CD4-positive, alpha-beta T cell treated with Interleukin-21 for 1 hour (primary cell): Measurements from ENCODE around the gene CCNJ.
"Not testable (repeated sequence)": the region's sequence is repeated elsewhere in the genome, so short reads cannot be mapped to it uniquely, and the experiment has no call there.

ENCODE experiments used
- DNase-seq: peaks from one replicate; pipeline ENCODE4 v3.0.0-alpha.2; 2020

Gene CCNJ

GRCh38 chr10:96043033-96043892 lies at the start of gene CCNJ:
TSS of gene CCNJ (plus strand) at chr10:96043583. CDS start at chr10:96044394, 811 bp downstream.
- DNase-seq: peak; percentile 86

- DNase-seq: not testable (repeated sequence)
These were observed 49.0 kb upstream of the CCNJ start for GRCh38 chr10:95994376-95994775.

DNA sequence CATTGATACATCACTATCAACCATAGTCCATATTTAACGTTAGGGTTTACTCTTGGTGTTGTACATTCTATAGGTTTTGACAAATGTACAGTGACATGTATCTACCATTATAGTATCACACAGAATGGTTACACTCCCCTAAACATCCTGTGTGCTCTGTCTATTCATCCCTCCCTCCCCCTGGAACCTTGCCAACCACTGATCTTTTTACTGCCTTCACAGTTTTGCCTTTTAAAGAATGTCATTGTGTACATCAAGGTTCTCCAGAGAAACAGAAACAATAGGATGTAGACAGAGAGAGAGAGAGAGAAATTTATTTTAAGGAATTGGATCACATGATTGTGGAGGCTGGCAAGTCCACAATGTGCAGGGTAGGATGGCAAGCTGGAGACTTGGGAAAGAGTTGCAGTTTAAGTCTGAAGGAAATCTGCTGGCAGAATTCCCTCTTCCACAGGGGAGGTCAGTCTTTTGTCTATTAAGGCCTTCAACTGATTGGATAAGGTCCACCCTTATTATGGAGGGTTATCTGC lies 45.1 kb upstream of the CCNJ start:
- DNase-seq: no peak

DNA sequence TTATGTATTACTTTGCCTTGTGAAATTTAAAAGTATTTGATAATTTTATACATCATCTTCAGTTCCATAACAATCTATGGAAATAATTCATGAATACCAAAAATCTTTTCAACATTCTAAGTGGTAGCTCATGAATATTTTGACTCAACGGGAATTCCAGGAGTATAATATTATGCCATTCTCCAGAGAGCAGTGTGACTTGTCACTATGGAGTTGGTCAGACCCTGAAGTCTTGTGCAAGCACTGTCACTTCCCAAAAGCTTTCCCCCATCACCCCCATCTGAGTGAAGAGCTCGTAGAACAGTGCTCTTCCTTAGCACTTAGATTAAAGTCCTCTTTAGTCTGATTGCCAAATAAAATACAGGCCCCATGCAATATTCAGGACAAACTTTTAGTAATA lies 29.4 kb upstream of the CCNJ start:
- DNase-seq: no peak

GRCh38 chr10:96014473-96015102 lies 28.8 kb upstream of the CCNJ start:
- DNase-seq: no peak

- DNase-seq: peak; percentile 63
These were observed 26.1 kb upstream of the CCNJ start for GRCh38 chr10:96017191-96017687.

- no peak for DNase-seq
These were observed 22.1 kb upstream of the CCNJ start for GRCh38 chr10:96021332-96021731.

DNA sequence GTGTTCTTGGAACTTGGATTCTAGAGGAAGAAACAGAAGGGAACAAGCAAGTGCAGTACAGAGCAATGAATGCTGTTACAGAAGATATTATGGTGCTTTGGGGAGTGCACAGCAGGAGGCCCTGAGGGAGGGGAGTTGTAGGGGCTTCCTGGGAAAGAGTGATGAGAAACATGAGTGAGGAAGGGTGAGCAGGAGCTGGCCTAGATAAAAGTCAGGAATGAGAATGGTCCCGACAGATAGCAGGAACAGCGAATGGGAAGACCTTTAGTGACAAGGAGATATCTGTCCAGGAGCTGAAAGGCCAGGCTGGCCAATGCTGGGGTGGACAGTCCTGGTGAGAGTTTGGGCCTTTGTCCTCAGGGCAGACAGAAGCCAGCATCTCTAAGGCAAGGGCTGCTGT lies 20.6 kb upstream of the CCNJ start:
- DNase-seq: no peak

DNA sequence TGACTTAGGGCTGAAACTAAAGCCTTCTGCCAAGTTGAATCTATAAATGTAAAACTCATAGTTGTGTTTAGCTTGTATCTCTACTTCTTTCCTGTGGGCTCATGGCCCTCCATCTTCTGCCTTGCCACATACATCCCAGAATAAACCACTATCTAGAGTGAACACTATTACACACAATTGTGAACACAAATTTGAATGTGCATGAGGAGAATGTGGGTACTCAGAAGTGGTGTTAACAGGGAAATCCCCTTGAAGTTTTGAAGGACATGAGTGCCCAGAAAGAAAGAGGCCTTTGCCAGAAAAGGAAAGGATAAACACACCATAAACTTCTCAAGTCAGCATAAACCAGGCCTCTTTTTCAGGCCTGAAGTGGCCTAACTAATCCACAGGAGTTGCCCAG lies 20.2 kb upstream of the CCNJ start:
- DNase-seq: no peak

GRCh38 chr10:96025566-96025965 lies 17.8 kb upstream of the CCNJ start:
- no peak for DNase-seq

DNA sequence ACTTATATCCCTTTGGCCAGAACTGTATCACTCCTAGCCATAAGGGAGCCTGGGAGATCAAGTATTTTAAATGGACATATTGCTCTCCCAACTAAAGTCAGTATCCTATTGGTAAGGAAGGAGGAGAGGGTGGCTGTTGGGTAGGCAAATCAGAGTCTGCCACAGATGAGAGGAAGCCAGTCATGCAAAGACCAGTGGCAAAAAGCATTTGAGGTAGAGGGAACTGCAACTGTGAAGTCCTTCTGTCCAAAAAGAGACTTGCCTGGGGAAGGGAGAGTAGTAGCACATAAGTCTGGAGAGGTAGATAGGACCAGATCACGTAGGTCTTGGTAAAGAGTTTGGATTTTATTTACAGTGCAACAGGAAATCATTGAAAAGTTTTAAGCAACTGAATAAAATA lies 8.8 kb upstream of the CCNJ start:
- no peak for DNase-seq

GRCh38 chr10:96038476-96039387 lies 4.7 kb upstream of the CCNJ start:
- no peak for DNase-seq

DNA sequence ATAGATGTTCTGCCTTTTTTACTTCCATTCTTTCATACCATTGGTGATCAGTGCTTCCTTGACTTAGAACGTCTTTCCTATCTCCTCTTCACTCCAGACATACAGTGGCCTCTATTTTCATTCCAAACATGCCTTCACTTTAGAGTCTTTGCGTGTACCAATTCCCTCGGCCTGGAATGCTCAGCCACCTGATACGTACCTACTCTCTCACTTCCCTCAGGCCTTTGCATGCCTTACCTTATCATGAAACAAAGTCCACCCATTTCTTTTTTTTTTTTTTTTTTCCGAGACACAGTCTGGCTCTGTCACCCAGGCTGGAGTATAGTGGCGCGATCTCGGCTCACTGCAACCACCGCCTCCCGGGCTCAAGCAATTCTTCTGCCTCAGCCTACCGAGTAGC lies 2.2 kb upstream of the CCNJ start:
- DNase-seq: no peak

DNA sequence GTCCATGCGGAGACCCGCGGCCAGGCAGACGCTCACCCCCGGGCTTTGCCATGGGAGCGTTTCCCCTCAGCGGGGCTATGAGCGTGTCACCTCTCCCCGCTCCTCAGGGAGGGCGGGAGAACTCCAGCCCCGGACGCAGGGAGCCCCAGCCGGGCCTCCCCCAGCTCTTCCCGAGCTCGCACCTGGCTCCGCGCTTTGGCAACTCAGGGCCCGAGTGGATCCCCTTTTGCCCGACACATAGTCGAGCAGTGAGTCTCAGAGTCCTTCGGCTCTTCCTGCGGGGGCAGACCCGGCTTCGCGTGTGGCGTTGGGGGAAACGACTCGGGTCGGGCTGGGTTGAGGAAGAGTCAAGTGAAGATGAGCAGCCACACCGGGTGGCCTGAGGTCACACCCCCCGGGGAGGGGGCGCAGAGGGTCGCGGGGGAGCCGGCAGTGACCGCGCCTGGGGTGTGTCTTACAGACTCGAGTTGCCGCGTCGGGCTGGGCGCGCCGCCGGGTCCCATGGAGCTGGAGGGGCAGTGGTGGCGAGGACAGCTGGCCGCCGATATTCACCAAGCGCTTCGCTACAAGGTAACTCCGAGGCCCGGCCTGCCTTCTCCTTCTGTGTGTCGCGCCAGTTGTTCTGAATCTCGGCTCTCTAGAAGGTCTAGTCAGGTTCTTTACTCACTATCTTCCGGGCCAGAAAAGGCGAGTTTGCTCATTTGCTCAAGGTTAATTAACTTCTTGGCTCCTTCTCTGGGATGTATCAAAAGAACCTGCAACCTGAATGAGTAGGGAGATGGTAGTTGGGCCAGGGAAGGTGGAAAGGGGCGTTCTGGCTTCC lies 721 bp downstream of the CCNJ start:
- DNase-seq: peak; percentile 31

GRCh38 chr10:96044736-96045135 lies 1.4 kb downstream of the CCNJ start:
- no peak for DNase-seq

DNA sequence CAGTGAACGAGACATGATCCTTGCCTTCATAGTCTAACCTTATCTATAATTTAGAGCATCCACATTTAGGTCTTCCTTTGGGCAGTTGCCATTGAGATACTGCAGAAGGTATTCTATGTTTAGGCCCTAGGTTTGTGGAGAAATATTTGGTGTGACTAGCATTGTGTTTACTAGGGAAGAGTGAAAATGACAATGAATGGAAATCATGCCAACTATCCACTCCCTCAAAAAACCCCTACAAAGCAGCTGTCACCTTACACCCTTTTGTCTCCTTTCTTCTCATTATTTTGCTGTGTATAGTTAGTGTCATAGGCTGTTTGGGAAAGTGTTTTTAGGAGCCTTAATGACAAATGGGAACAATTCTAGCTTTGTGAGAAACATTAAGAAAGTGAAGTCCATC lies 3.2 kb downstream of the CCNJ start:
- DNase-seq: no peak

DNA sequence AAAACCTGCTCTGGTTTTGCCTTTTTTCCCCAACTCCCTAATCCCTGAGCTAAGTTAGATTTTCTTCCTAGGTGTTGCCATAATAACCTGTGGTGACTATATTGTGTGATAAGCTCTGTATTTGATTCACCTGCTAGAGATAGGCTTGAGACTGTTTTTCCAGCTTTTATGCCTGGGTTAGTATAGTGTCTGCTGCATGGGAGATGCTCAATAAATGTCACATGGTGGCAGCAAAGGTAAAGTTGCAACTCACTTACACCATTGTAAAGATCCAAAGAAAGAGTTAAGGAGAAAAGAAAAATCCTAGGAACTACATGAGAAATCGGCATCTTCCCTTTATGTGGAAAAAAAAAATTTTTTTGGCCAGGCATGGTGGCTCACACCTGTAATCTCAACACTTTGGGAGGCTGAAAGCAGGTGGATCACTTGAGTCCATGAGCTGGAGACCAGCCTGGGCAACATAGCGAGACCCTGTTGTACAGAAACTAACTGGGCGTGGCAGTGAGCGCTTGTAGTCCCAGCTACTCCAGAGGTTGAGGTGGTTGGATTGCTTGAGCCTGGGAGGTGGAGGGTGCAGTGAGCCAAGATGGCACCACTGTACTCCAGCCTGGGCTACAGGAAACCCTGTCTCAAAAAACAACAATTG lies 3.7 kb downstream of the CCNJ start:
- DNase-seq: no peak

- DNase-seq: not testable (repeated sequence)
These were observed 4.5 kb downstream of the CCNJ start for GRCh38 chr10:96047925-96048324.

GRCh38 chr10:96049340-96049739 lies 6.0 kb downstream of the CCNJ start:
- DNase-seq: no peak

GRCh38 chr10:96053985-96054384 lies 10.6 kb downstream of the CCNJ start:
- DNase-seq: no peak

DNA sequence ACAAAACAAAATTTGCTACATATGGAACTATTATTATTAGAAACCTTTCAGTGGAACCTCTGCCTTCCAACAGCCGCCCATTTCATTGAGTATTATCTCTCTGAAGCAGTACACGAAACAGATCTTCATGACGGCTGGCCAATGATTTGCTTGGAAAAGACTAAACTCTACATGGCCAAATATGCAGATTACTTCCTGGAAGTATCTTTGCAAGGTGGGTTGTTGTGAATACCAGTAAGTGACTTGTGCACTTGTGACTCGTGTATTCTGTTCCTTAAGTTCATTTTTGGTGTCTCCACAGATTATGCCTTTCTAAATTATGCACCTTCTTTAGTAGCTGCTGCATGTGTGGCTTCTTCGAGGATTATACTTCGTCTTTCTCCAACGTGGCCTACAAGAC lies 13.4 kb downstream of the CCNJ start:
- no peak for DNase-seq

GRCh38 chr10:96061232-96061631 lies 17.8 kb downstream of the CCNJ start:
- DNase-seq: no peak
